HEK293 (cell line): ENCODE data around the gene CTNNBL1.

Source experiments
- BCL11A ChIP-seq: fragments of 450-650 bp; formaldehyde crosslinking; IDR thresholded peaks from 2 replicates; pipeline ENCODE4 v1.5.1; 2016; ENCODE audit warnings: low read depth, missing biosample characterization, missing genetic modification characterization
- IKZF3 ChIP-seq: fragments of 450-650 bp; IDR thresholded peaks from 2 replicates; pipeline ENCODE4 v1.5.0; 2018; ENCODE audit warnings: missing biosample characterization, mild to moderate bottlenecking, missing genetic modification characterization, moderate library complexity
- KLF10 ChIP-seq: fragments of 450-650 bp; IDR thresholded peaks from 2 replicates; pipeline ENCODE4 v1.5.1; 2018; ENCODE audit warnings: missing biosample characterization, mild to moderate bottlenecking, missing genetic modification characterization
- MYNN ChIP-seq: fragments of 450-650 bp; formaldehyde crosslinking; IDR thresholded peaks from 2 replicates; pipeline ENCODE4 v1.5.1; 2016; ENCODE audit warnings: missing biosample characterization, missing genetic modification characterization, borderline replicate concordance
- PBX3 ChIP-seq: sonication (generic); formaldehyde crosslinking; IDR thresholded peaks from 2 replicates; pipeline ENCODE4 v1.8.1; 2022; ENCODE audit warnings: mild to moderate bottlenecking, moderate library complexity, missing genetic modification reagents
- PRDM10 ChIP-seq: fragments of 450-650 bp; formaldehyde crosslinking; IDR thresholded peaks from 2 replicates; pipeline ENCODE4 v1.5.1; 2016; ENCODE audit warnings: missing biosample characterization, missing genetic modification characterization
- YY2 ChIP-seq: fragments of 450-650 bp; formaldehyde crosslinking; IDR thresholded peaks from 2 replicates; pipeline ENCODE4 v1.5.1; 2016; ENCODE audit warnings: missing biosample characterization, missing genetic modification characterization
- ZBTB11 ChIP-seq: fragments of 450-650 bp; formaldehyde crosslinking; conservative IDR thresholded peaks from 2 replicates; pipeline ENCODE4 v1.5.1; 2016; ENCODE audit warnings: low read depth, missing biosample characterization, missing genetic modification characterization
- ZBTB44 ChIP-seq: fragments of 450-650 bp; IDR thresholded peaks from 2 replicates; pipeline ENCODE4 v1.5.1; 2018; ENCODE audit warnings: missing biosample characterization, mild to moderate bottlenecking, missing genetic modification characterization
- ZBTB48 ChIP-seq: fragments of 450-650 bp; formaldehyde crosslinking; IDR thresholded peaks from 2 replicates; pipeline ENCODE4 v1.5.1; 2016; ENCODE audit warnings: missing biosample characterization, missing genetic modification characterization
- ZBTB8A ChIP-seq: fragments of 450-650 bp; formaldehyde crosslinking; IDR thresholded peaks from 2 replicates; pipeline ENCODE4 v1.5.1; 2016; ENCODE audit warnings: missing biosample characterization, missing genetic modification characterization
- ZNF148 ChIP-seq: fragments of 450-650 bp; formaldehyde crosslinking; IDR thresholded peaks from 2 replicates; pipeline ENCODE4 v1.5.0; 2017; ENCODE audit warnings: missing biosample characterization, missing genetic modification characterization, borderline replicate concordance
- ZNF211 ChIP-seq: fragments of 450-650 bp; formaldehyde crosslinking; IDR thresholded peaks from 2 replicates; pipeline ENCODE4 v1.5.1; 2016; ENCODE audit warnings: low read depth, missing biosample characterization, missing genetic modification characterization
- ZNF394 ChIP-seq: fragments of 450-650 bp; formaldehyde crosslinking; IDR thresholded peaks from 2 replicates; pipeline ENCODE4 v1.5.1; 2016; ENCODE audit warnings: missing biosample characterization, missing genetic modification characterization, mild to moderate bottlenecking, moderate library complexity, borderline replicate concordance
- ZNF404 ChIP-seq: fragments of 450-650 bp; formaldehyde crosslinking; IDR thresholded peaks from 2 replicates; pipeline ENCODE4 v1.5.1; 2017; ENCODE audit warnings: missing biosample characterization, missing genetic modification characterization
- ZNF416 ChIP-seq: fragments of 450-650 bp; formaldehyde crosslinking; IDR thresholded peaks from 2 replicates; pipeline ENCODE4 v1.5.1; 2016; ENCODE audit warnings: missing biosample characterization, missing genetic modification characterization
- ZNF449 ChIP-seq: fragments of 450-650 bp; formaldehyde crosslinking; IDR thresholded peaks from 2 replicates; pipeline ENCODE4 v1.5.1; 2017; ENCODE audit warnings: missing biosample characterization, mild to moderate bottlenecking, missing genetic modification characterization, moderate library complexity
- ZNF473 ChIP-seq: fragments of 450-650 bp; formaldehyde crosslinking; IDR thresholded peaks from 2 replicates; pipeline ENCODE4 v1.5.1; 2017; ENCODE audit warnings: missing biosample characterization, missing genetic modification characterization
- ZNF530 ChIP-seq: fragments of 450-650 bp; formaldehyde crosslinking; IDR thresholded peaks from 2 replicates; pipeline ENCODE4 v1.5.1; 2016; ENCODE audit warnings: low read depth, missing biosample characterization, missing genetic modification characterization
- ZNF560 ChIP-seq: fragments of 450-650 bp; formaldehyde crosslinking; IDR thresholded peaks from 2 replicates; pipeline ENCODE4 v1.5.1; 2017; ENCODE audit warnings: missing biosample characterization, missing genetic modification characterization, borderline replicate concordance
- ZNF621 ChIP-seq: fragments of 450-650 bp; formaldehyde crosslinking; IDR thresholded peaks from 2 replicates; pipeline ENCODE4 v1.5.1; 2017; ENCODE audit warnings: missing biosample characterization, missing genetic modification characterization
- ZNF654 ChIP-seq: fragments of 450-650 bp; formaldehyde crosslinking; IDR thresholded peaks from 2 replicates; pipeline ENCODE4 v1.5.1; 2016; ENCODE audit warnings: low read depth, missing biosample characterization, missing genetic modification characterization
- ZNF704 ChIP-seq: fragments of 450-650 bp; formaldehyde crosslinking; IDR thresholded peaks from 2 replicates; pipeline ENCODE4 v1.5.1; 2016; ENCODE audit warnings: missing biosample characterization, missing genetic modification characterization
- ZNF785 ChIP-seq: fragments of 450-650 bp; formaldehyde crosslinking; IDR thresholded peaks from 2 replicates; pipeline ENCODE4 v1.5.1; 2016; ENCODE audit warnings: missing biosample characterization, missing genetic modification characterization

CTNNBL1 gene

GRCh38 chr20:37907677-37908401, 214.0 kb downstream of the CTNNBL1 start (continued):
- TF ChIP-seq ZNF704 (tag by site-specific recombination) (no peak), ZNF416 (tag by site-specific recombination) (no peak), ZNF560 (no peak), MYNN (tag by site-specific recombination) (no peak), BCL11A (tag by site-specific recombination) (no peak), ZNF449 (tag by site-specific recombination) (no peak), ZNF404 (no peak), ZBTB11 (tag by site-specific recombination) (0 out of 2 replicates have a peak, but pooled peaks have one; percentile 25), YY2 (no peak), PRDM10 (peak; percentile 32), ZNF530 (tag by site-specific recombination) (no peak), ZNF394 (tag by site-specific recombination) (no peak), IKZF3 (tag by site-specific recombination) (no peak; the same call in 1 of the 2 replicates), ZNF473 (tag by site-specific recombination) (no peak), PBX3 (CRISPR knock-in tag) (no peak), ZBTB44 (tag by site-specific recombination) (no peak), ZBTB8A (tag by site-specific recombination) (peak; percentile 81), ZNF654 (tag by site-specific recombination) (no peak), ZNF621 (tag by site-specific recombination) (no peak), ZNF211 (no peak), ZNF785 (tag by site-specific recombination) (no peak), KLF10 (tag by site-specific recombination) (no peak), ZNF148 (tag by site-specific recombination) (no peak), ZBTB48 (tag by site-specific recombination) (no peak)
